Measurements from ENCODE around the gene EHMT1.

Gene EHMT1

DNA sequence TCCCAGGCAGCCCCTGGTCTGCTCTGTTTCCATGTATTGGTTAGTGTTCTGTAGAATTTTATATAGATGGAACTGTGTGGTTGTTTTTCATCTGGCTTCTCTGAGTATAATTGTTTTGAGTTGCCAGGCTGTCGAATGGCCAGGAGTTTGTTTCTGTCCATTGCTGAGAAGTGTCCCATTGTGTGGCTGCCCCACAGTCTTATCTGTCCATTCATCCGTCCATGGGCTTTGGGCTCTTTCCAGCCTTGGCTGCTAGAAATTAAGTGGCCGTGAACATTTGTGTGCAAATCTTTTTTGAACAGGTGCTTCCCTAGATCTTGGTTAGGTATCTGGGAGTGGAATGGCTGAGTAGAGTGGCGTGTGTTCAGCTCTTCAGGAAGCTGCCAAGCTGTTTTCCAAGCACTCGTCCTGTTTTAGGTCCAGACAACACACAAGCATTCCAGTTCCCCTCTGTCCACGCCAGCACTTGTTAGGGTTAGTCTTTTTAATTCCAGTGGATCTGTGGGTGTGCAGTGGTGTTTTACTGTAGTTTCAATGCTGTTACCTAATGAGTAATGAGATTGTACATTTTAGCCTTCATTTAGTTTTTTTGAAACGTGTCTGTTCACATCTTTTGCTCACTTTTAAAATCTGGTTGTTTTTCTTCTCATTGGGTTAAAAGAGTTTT is 136.6 kb downstream of the EHMT1 start:
- no peaks in the 10 kb centered on the region for H3K9me2 ChIP-seq (replicated peaks; ENCODE audit: insufficient read depth, low read length)
- no peaks in the 10 kb centered on the region for H3K9me3 ChIP-seq (ENCODE audit: insufficient read depth, low read length)
- no peaks in the 10 kb centered on the region for H4K20me1 ChIP-seq (ENCODE audit: low read depth, low read length)
- no peak overlapping the region for H3K4me2 ChIP-seq (ENCODE audit: low read depth, low read length, poor library complexity, severe bottlenecking)
- H2AFZ ChIP-seq (ENCODE audit: low read depth, low read length, severe bottlenecking): no peak overlapping the region
- no peak overlapping the region for H3K4me3 ChIP-seq (ENCODE audit: insufficient read depth, low read length, poor library complexity, severe bottlenecking)
- no peaks in the 10 kb centered on the region for H3F3A ChIP-seq (ENCODE audit: insufficient read depth)
- peaks cover 31% of the 10 kb centered on the region; the same call in 1 of the 2 replicates for H3K36me3 ChIP-seq (ENCODE audit: low read length)
- H3K27me3 ChIP-seq (ENCODE audit: low read length): no peaks in the 10 kb centered on the region
- H3K9ac ChIP-seq (ENCODE audit: low read length): no peak overlapping the region
- H3K79me2 ChIP-seq (ENCODE audit: insufficient read depth, low read length): 0 out of 2 replicates have a peak, but pooled peaks cover 4% of the 10 kb centered on the region
- H3K27ac ChIP-seq (ENCODE audit: low read depth, low read length): no peak overlapping the region
- no peak for TF ChIP-seq EZH2phosphoT487 (conservative IDR thresholded peaks at IDR 0.05; ENCODE audit: low read length)
- TF ChIP-seq, protein P1, sequence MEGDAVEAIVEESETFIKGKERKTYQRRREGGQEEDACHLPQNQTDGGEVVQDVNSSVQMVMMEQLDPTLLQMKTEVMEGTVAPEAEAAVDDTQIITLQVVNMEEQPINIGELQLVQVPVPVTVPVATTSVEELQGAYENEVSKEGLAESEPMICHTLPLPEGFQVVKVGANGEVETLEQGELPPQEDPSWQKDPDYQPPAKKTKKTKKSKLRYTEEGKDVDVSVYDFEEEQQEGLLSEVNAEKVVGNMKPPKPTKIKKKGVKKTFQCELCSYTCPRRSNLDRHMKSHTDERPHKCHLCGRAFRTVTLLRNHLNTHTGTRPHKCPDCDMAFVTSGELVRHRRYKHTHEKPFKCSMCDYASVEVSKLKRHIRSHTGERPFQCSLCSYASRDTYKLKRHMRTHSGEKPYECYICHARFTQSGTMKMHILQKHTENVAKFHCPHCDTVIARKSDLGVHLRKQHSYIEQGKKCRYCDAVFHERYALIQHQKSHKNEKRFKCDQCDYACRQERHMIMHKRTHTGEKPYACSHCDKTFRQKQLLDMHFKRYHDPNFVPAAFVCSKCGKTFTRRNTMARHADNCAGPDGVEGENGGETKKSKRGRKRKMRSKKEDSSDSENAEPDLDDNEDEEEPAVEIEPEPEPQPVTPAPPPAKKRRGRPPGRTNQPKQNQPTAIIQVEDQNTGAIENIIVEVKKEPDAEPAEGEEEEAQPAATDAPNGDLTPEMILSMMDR (IDR thresholded peaks at IDR 0.05; ENCODE audit: insufficient read depth, low read length, poor library complexity, severe bottlenecking): no peak

DNA sequence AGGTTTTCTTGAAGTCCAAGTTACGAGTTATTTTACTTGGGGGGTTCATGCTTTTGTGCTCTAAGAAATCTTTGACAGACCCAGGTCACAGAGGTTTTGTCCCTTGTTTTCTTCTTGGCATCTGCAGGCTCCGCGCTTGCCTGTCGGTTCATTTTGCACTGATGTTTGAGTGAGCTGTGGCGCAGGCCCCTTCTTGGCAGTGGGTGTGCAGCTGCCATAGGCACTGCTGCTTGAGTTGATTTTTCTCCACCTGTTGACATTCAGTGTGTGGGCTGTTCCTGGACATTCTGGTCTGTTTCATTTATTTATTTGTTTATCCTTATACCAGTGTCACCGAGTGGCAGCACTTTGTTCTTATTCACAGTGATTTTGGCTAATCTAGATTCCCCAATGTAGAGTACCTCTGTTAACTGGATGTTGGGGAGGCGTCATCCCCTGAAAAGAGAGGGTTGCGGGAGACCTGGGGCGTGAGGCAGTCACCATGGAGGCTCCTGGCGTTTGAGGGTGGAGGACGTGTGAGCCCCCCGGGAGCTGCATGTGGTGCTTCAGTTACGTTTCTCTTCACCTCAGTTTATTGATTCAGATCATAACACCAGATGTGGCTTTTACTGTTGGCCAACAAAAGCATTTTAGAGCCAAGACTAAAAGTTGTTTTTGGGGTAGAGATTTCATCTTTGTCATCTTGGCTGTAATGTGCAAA is 137.4 kb downstream of the EHMT1 start:
- H3K4me2 ChIP-seq (ENCODE audit: low read depth, low read length, poor library complexity, severe bottlenecking): no peak overlapping the region
- no peaks in the 10 kb centered on the region for H3F3A ChIP-seq (ENCODE audit: insufficient read depth)
- no peak overlapping the region for H2AFZ ChIP-seq (ENCODE audit: low read depth, low read length, severe bottlenecking)
- no peaks in the 10 kb centered on the region for H4K20me1 ChIP-seq (ENCODE audit: low read depth, low read length)
- H3K4me3 ChIP-seq (ENCODE audit: insufficient read depth, low read length, poor library complexity, severe bottlenecking): no peak overlapping the region
- H3K9ac ChIP-seq (ENCODE audit: low read length): no peak overlapping the region
- H3K27me3 ChIP-seq (ENCODE audit: low read length): no peaks in the 10 kb centered on the region
- H3K36me3 ChIP-seq (ENCODE audit: low read length): peaks cover 31% of the 10 kb centered on the region; the same call in 1 of the 2 replicates
- H3K79me2 ChIP-seq (ENCODE audit: insufficient read depth, low read length): no peaks in the 10 kb centered on the region
- TF ChIP-seq, protein P1 (IDR thresholded peaks at IDR 0.05; ENCODE audit: insufficient read depth, low read length, poor library complexity, severe bottlenecking): no peak
- TF ChIP-seq EZH2phosphoT487 (conservative IDR thresholded peaks at IDR 0.05; ENCODE audit: low read length): no peak
- no peak overlapping the region for H3K27ac ChIP-seq (ENCODE audit: low read depth, low read length)
- H3K9me2 ChIP-seq (replicated peaks; ENCODE audit: insufficient read depth, low read length): no peaks in the 10 kb centered on the region
- no peaks in the 10 kb centered on the region for H3K9me3 ChIP-seq (ENCODE audit: insufficient read depth, low read length)

DNA sequence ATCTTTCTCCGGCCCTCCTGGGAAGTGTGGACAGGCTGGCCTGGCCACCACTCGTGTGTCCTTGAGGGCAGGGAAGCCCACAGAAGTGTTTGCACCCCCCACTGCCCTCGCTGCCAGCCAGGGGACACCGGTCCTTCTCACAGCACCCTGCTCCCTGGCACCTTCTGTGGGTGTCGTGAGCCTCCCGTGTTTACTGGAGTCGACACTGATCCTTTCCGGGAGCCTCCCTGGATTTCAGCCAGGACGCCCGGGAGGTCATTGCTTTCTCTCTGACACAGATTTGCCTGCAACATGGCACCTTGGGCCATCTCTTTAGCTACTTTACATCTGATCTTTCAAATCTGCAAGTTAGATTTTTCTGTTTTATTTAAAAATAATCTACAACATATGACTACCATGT is 138.3 kb downstream of the EHMT1 start:
- H3K4me3 ChIP-seq (ENCODE audit: insufficient read depth, low read length, poor library complexity, severe bottlenecking): no peak overlapping the region
- no peaks in the 10 kb centered on the region for H3K9me2 ChIP-seq (replicated peaks; ENCODE audit: insufficient read depth, low read length)
- H3K9me3 ChIP-seq (ENCODE audit: insufficient read depth, low read length): no peaks in the 10 kb centered on the region
- peaks cover 31% of the 10 kb centered on the region; the same call in 1 of the 2 replicates for H3K36me3 ChIP-seq (ENCODE audit: low read length)
- no peak overlapping the region for H3K9ac ChIP-seq (ENCODE audit: low read length)
- H3K79me2 ChIP-seq (ENCODE audit: insufficient read depth, low read length): no peaks in the 10 kb centered on the region
- H4K20me1 ChIP-seq (ENCODE audit: low read depth, low read length): no peaks in the 10 kb centered on the region
- no peak for TF ChIP-seq EZH2phosphoT487 (conservative IDR thresholded peaks at IDR 0.05; ENCODE audit: low read length)
- TF ChIP-seq, protein P1 (IDR thresholded peaks at IDR 0.05; ENCODE audit: insufficient read depth, low read length, poor library complexity, severe bottlenecking): no peak
- no peak overlapping the region for H3K27ac ChIP-seq (ENCODE audit: low read depth, low read length)
- H2AFZ ChIP-seq (ENCODE audit: low read depth, low read length, severe bottlenecking): no peak overlapping the region
- no peaks in the 10 kb centered on the region for H3K27me3 ChIP-seq (ENCODE audit: low read length)
- H3K4me2 ChIP-seq (ENCODE audit: low read depth, low read length, poor library complexity, severe bottlenecking): no peak overlapping the region
- H3F3A ChIP-seq (ENCODE audit: insufficient read depth): no peaks in the 10 kb centered on the region

Measured in SU-DHL-6 (cell line).